GM19395 (cell line): ENCODE measurements around the gene TSPAN31.

Experiments
- ATAC-seq: cut with Tn5 transposase; IDR thresholded peaks from one replicate; pipeline ENCODE4 v1.9.1; 2021; ENCODE audit warnings: mild to moderate bottlenecking, moderate library complexity; ENCODE audit not compliant: unreplicated experiment

The TSPAN31 gene

GRCh38 chr12:57751788-57752667 lies 7.2 kb downstream of the TSPAN31 start, which contains the start of gene CDK4:
TSS of gene CDK4 (minus strand) at chr12:57752310. CDS start at chr12:57751717, 593 bp downstream.
- peak; percentile 73 for ATAC-seq

GRCh38 chr12:57752668-57753000 lies 7.8 kb downstream of the TSPAN31 start:
- no peak for ATAC-seq

GRCh38 chr12:57753756-57754337 lies 9.0 kb downstream of the TSPAN31 start:
- ATAC-seq = no peak

- ATAC-seq = peak; percentile 39
Measured at GRCh38 chr12:57754411-57755193, 9.8 kb downstream of the TSPAN31 start, which contains the start of gene MARCHF9. TSS of gene MARCHF9 (plus strand) at chr12:57755103. CDS start at chr12:57755529, 426 bp downstream.

- ATAC-seq = no peak
Measured at GRCh38 chr12:57755194-57755453, 10.3 kb downstream of the TSPAN31 start.

- ATAC-seq = no peak
Measured at GRCh38 chr12:57755454-57756372, 10.9 kb downstream of the TSPAN31 start.

- peak; percentile 22 for ATAC-seq
Measured at GRCh38 chr12:57756406-57757341, 11.8 kb downstream of the TSPAN31 start.

GRCh38 chr12:57757771-57758170 lies 12.9 kb downstream of the TSPAN31 start:
- no peak for ATAC-seq

GRCh38 chr12:57758552-57759359 lies 13.9 kb downstream of the TSPAN31 start:
- ATAC-seq = no peak

- ATAC-seq = no peak
Measured at GRCh38 chr12:57759360-57759980, 14.6 kb downstream of the TSPAN31 start.

- no peak for ATAC-seq
Measured at GRCh38 chr12:57760347-57760982, 15.6 kb downstream of the TSPAN31 start.

- no peak for ATAC-seq
Measured at GRCh38 chr12:57761391-57761998, 16.7 kb downstream of the TSPAN31 start.

GRCh38 chr12:57762463-57762862 lies 17.6 kb downstream of the TSPAN31 start:
- ATAC-seq = no peak

GRCh38 chr12:57763881-57764661 lies 19.2 kb downstream of the TSPAN31 start:
- ATAC-seq = no peak

- ATAC-seq = peak; percentile 6
Measured at GRCh38 chr12:57764662-57765002, 19.8 kb downstream of the TSPAN31 start.

- peak; percentile 63 for ATAC-seq
Measured at GRCh38 chr12:57765003-57765697, 20.3 kb downstream of the TSPAN31 start.
